DMS 273 (cell line): ENCODE results near the gene DSCAML1.
"Not testable (repeated sequence)": the region's sequence is repeated elsewhere in the genome, so short reads cannot be mapped to it uniquely, and the experiment has no call there.

Experiments used
- DNase-seq: peaks from one replicate; lab custom pipeline; 2025; ENCODE audit not compliant: unreplicated experiment; lab: John Stamatoyannopoulos, UW

The DSCAML1 gene

GRCh38 chr11:117419482-117420142 is 377.4 kb downstream of the DSCAML1 start:
- no peak for DNase-seq

GRCh38 chr11:117418737-117419481 is 378.1 kb downstream of the DSCAML1 start:
- no peak for DNase-seq

- DNase-seq, result no peak
Observed at GRCh38 chr11:117417856-117418255, 379.2 kb downstream of the DSCAML1 start.

- DNase-seq, result no peak
Observed at GRCh38 chr11:117417342-117417741, 379.7 kb downstream of the DSCAML1 start.

GRCh38 chr11:117415358-117415896 is 381.6 kb downstream of the DSCAML1 start:
- no peak for DNase-seq

- DNase-seq, result no peak
Observed at GRCh38 chr11:117414724-117415123, 382.3 kb downstream of the DSCAML1 start.

GRCh38 chr11:117413616-117414015 is 383.4 kb downstream of the DSCAML1 start:
- DNase-seq, result no peak

GRCh38 chr11:117412653-117413275 is 384.3 kb downstream of the DSCAML1 start:
- no peak for DNase-seq

GRCh38 chr11:117412176-117412575 is 384.8 kb downstream of the DSCAML1 start:
- DNase-seq, result no peak

GRCh38 chr11:117411736-117412135 is 385.3 kb downstream of the DSCAML1 start:
- DNase-seq, result no peak

GRCh38 chr11:117410861-117411710 is 385.9 kb downstream of the DSCAML1 start:
- DNase-seq, result peak; percentile 86

- no peak for DNase-seq
Observed at GRCh38 chr11:117410238-117410637, 386.8 kb downstream of the DSCAML1 start.

- DNase-seq, result no peak
Observed at GRCh38 chr11:117409511-117409910, 387.5 kb downstream of the DSCAML1 start.

GRCh38 chr11:117408356-117408755 is 388.7 kb downstream of the DSCAML1 start:
- DNase-seq, result no peak

- DNase-seq, result no peak
Observed at GRCh38 chr11:117407016-117407415, 390.0 kb downstream of the DSCAML1 start.

- DNase-seq, result not testable (repeated sequence)
Observed at GRCh38 chr11:117405898-117406297, 391.1 kb downstream of the DSCAML1 start.

GRCh38 chr11:117399100-117399840 is 397.7 kb downstream of the DSCAML1 start:
- not testable (repeated sequence) for DNase-seq

GRCh38 chr11:117398618-117399017 is 398.4 kb downstream of the DSCAML1 start:
- DNase-seq, result not testable (repeated sequence)

GRCh38 chr11:117396970-117397369 is 400.0 kb downstream of the DSCAML1 start:
- no peak for DNase-seq

- no peak for DNase-seq
Observed at GRCh38 chr11:117395476-117395875, 401.5 kb downstream of the DSCAML1 start.
